PC-9 (cell line): Measurements from ENCODE around the gene SRP68. TPM values are rescaled to one million over a fixed set of nuclear protein-coding genes. Genes with fewer than 3 reads are reported as not detected.

Source experiments
- BruUV-seq: library from RNA; stranded (reverse); fragments of 400-500 nt; replicated peaks from 2 replicates; lab custom pipeline; 2021; lab: Mats Ljungman, UMichigan
- CTCF ChIA-PET: fragments of 300-600 bp; sonication (Branson Sonifier 250); formaldehyde crosslinking; loops from one replicate; lab custom pipeline; 2022; ENCODE audit warnings: antibody characterized with exemption; lab: Charles Lee
- POLR2A ChIA-PET: fragments of 300-600 bp; sonication (Branson Sonifier 250); formaldehyde crosslinking; loops from one replicate; lab custom pipeline; 2022; ENCODE audit warnings: antibody characterized with exemption; ENCODE audit not compliant: unreplicated experiment; lab: Charles Lee
- DNase-seq, 2 experiments: peaks; one replicate each; pipeline versions ENCODE4 v3.0.0 to v3.0.0-alpha.2; 2015 to 2022; ENCODE audit warnings: mixed read lengths in 1 of 2
- H2AFZ ChIP-seq: fragments of 200-600 bp; sonication (generic); 2 replicates; pipeline ENCODE4 v1.8.1; 2017; ENCODE audit warnings: antibody characterized with exemption
- H3F3A ChIP-seq: fragments of 200-600 bp; sonication (generic); 2 replicates; pipeline ENCODE4 v1.8.1; 2017; ENCODE audit warnings: antibody characterized with exemption, mild to moderate bottlenecking, low read depth; ENCODE audit not compliant: insufficient read depth
- H3K27ac ChIP-seq: fragments of 200-600 bp; sonication (generic); 2 replicates; pipeline ENCODE4 v1.6.1; 2016; ENCODE audit warnings: mixed run types
- H3K27me3 ChIP-seq: fragments of 200-600 bp; sonication (generic); 2 replicates; pipeline ENCODE4 v1.6.1; 2016; ENCODE audit warnings: low read depth, mixed run types; ENCODE audit not compliant: insufficient read depth
- H3K36me3 ChIP-seq: fragments of 200-600 bp; sonication (generic); 2 replicates; pipeline ENCODE4 v1.6.1; 2016; ENCODE audit warnings: low read depth, mixed run types
- H3K4me1 ChIP-seq: fragments of 200-600 bp; sonication (generic); replicated peaks from 2 replicates; pipeline ENCODE4 v1.6.1; 2016; ENCODE audit warnings: mixed run types; ENCODE audit not compliant: insufficient read depth
- H3K4me2 ChIP-seq: fragments of 200-600 bp; sonication (generic); 2 replicates; pipeline ENCODE4 v1.6.1; 2017; ENCODE audit warnings: mixed run types
- H3K4me3 ChIP-seq: fragments of 200-600 bp; sonication (generic); 2 replicates; pipeline ENCODE4 v1.6.1; 2016; ENCODE audit warnings: mixed run types
- H3K79me2 ChIP-seq: fragments of 200-600 bp; sonication (generic); 2 replicates; pipeline ENCODE4 v1.6.1; 2017; ENCODE audit warnings: low read depth, mixed run types
- H3K9me2 ChIP-seq: fragments of 200-600 bp; sonication (generic); 2 replicates; pipeline ENCODE4 v1.8.1; 2017; ENCODE audit warnings: mild to moderate bottlenecking; ENCODE audit not compliant: insufficient read depth
- H3K9me3 ChIP-seq: fragments of 200-600 bp; sonication (generic); 2 replicates; pipeline ENCODE4 v1.8.1; 2016; ENCODE audit warnings: low read depth; ENCODE audit not compliant: insufficient read depth
- H4K20me1 ChIP-seq: fragments of 200-600 bp; sonication (generic); 2 replicates; pipeline ENCODE4 v1.8.1; 2017; ENCODE audit not compliant: insufficient read depth
- CTCF ChIP-seq: fragments of 200-600 bp; sonication (generic); conservative IDR thresholded peaks from 2 replicates; pipeline ENCODE4 v1.6.1; 2017; ENCODE audit warnings: mixed run types, antibody characterized with exemption, mild to moderate bottlenecking, moderate library complexity
- EZH2 ChIP-seq: fragments of 200-600 bp; sonication (generic); IDR thresholded peaks from 2 replicates; pipeline ENCODE4 v1.8.0; 2017; ENCODE audit warnings: antibody characterized with exemption, low read depth
- intact Hi-C: fragments of 100-400 bp; cut with micrococcal nuclease; formaldehyde crosslinking; loops from one replicate; pipeline ENCODE4 v1.10.0; 2022; ENCODE audit not compliant: unreplicated experiment
- total RNA-seq: library from RNA; stranded (reverse); gene quantifications from 2 replicates; pipeline ENCODE4 v1.2.3, GENCODE V29; 2021

SRP68 gene
- total RNA-seq, 1 experiment from 2014 or later = 91.7 TPM

DNA sequence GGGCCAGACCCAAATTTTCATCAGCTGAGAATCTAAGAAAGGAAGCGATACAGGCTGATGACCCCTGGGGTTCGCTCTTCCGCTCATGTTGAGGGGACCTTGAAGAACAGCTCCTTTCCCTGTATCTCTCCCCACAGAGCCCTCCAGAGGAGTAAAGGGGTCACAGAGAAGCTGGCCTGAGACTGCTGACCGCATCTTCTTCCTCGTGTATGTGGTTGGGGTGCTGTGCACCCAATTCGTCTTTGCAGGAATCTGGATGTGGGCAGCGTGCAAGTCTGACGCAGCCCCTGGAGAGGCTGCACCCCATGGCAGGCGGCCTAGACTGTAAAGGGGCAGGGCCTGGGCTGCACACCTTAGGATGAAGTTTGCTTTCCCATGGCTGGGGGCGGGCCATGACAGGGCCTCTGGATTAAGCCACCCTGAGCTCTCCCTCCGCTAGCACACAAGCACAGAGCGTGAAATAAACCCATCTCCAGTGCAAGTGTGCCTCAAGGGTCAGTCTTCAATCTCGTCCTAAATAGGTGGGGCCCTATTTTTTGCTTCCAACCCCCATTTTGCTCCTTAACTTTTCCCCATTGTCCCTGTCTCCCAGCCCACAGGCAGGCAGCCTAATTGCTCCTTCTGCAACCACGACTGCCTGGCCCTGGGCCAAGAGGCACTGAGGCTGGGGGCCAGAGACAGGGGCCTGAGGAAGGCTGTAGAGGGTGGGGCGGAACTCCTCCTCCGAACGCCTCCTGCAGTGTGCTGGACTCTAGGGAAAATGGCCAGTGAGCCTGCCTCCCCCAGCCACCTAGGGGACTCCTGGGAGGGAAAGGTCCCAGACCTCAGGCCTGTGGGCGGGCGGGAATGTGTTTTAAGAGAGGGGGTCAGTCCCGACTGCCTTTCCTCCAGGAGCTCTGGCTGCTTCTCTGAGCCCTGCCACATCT lies 10.3 kb upstream of the SRP68 start:
- no peak overlapping the region for H3K27ac ChIP-seq
- no peaks in the 10 kb centered on the region for H3K4me1 ChIP-seq
- H2AFZ ChIP-seq = no peak overlapping the region
- H3K79me2 ChIP-seq = no peaks in the 10 kb centered on the region
- no peaks in the 10 kb centered on the region for H3K9me3 ChIP-seq
- no peaks in the 10 kb centered on the region for H3K27me3 ChIP-seq
- H3K4me3 ChIP-seq = no peak overlapping the region
- no peak for TF ChIP-seq CTCF
- TF ChIP-seq EZH2 = no peak
- CTCF ChIA-PET = interaction anchor here (0.5 kb wide), 1 partner anchor 14 kb away, joined by 6 read pairs; no protein-coding TSS in a partner anchor
- intact Hi-C loops = no loop called here
- no peak overlapping the region for H3K4me2 ChIP-seq
- no peaks in the 10 kb centered on the region for H3K36me3 ChIP-seq
- no peak for DNase-seq
- H3F3A ChIP-seq = no peaks in the 10 kb centered on the region
- no peaks in the 10 kb centered on the region for H3K9me2 ChIP-seq
- POLR2A ChIA-PET = interaction anchor here (0.5 kb wide), 1 partner anchor 15 kb away, joined by 5 read pairs; no protein-coding TSS in a partner anchor
- H4K20me1 ChIP-seq = no peaks in the 10 kb centered on the region
- BruUV-seq = no TSS peak

DNA sequence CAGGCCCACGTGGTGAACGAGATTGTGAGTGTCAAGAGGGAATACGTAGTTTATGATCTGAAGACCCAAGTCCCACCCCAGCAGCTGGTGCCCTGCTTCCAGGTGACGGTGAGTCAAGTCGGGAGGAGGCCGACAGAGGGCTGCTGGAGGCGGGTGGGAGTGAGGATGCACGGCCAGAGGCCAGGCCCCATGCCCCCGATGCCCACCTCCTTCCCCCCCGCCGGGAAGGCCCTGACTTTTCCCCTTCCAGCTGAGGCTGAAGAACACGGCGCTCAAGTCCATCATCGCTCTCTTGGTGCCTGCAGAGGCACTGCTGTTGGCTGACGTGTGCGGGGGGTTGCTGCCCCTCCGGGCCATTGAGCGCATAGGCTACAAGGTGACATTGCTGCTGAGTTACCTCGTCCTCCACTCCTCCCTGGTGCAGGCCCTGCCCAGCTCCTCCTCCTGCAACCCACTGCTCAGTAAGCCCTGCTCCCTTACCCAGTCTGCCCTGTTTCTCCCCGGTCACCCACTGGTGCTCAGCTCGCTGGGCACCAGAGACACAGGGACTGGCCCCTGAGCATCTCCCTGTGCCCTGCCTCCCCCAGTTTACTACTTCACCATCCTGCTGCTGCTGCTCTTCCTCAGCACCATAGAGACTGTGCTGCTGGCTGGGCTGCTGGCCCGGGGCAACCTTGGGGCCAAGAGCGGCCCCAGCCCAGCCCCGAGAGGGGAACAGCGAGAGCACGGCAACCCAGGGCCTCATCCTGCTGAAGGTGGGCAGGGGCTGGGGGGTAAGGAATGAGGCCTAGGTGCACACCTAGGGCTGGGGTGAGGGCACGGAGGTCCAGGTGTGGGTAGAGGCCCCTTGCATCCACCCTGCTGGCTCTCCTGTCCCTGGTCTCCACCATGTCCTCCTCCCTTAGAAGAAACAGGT lies 9.2 kb upstream of the SRP68 start:
- no peaks in the 10 kb centered on the region for H3K27me3 ChIP-seq
- intact Hi-C loops = no loop called here
- no peak overlapping the region for H3K4me3 ChIP-seq
- ChIA-PET POLR2A (no interaction called here), CTCF (interaction anchor here (0.7 kb wide), 1 partner anchor 289 kb away, joined by 3 read pairs; no protein-coding TSS in a partner anchor)
- H3K36me3 ChIP-seq = no peaks in the 10 kb centered on the region
- no peaks in the 10 kb centered on the region for H3K9me2 ChIP-seq
- H3K4me2 ChIP-seq = no peak overlapping the region
- no peak for DNase-seq
- H4K20me1 ChIP-seq = no peaks in the 10 kb centered on the region
- H3K9me3 ChIP-seq = no peaks in the 10 kb centered on the region
- H3K27ac ChIP-seq = no peak overlapping the region
- BruUV-seq = no TSS peak
- H3K4me1 ChIP-seq = no peaks in the 10 kb centered on the region
- H3K79me2 ChIP-seq = no peaks in the 10 kb centered on the region
- H2AFZ ChIP-seq = no peak overlapping the region
- no peak for TF ChIP-seq CTCF
- no peak for TF ChIP-seq EZH2
- H3F3A ChIP-seq = no peaks in the 10 kb centered on the region

DNA sequence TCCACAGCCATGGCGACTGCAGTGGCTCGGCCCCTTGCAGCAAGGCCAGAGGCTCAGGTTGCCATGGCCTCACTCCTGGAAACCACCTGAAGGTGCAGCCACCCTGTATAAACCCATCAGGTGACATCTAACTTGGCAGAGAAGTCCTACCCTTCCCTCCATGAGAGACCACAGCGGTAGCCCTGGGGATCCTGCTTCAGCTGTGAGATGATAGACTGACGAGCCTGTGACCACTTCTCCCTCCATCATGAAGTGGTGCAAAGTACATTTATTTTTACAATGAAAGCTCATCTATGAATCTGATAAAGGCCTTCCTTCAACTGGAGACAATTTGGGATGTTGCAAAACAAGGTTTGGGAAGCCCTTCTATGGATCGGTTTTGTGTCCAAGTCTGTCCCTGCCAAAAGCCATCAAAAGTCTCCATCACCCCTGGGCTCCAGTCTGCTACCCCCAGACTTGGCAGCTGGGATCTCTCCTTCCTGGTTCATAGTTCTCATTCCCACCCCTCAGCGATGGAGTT lies 8.5 kb upstream of the SRP68 start:
- BruUV-seq = no TSS peak
- Histone ChIP-seq H3K4me1 (no peaks in the 10 kb centered on the region), H2AFZ (no peak overlapping the region), H3K27me3 (no peaks in the 10 kb centered on the region), H3K79me2 (no peaks in the 10 kb centered on the region), H3K9me3 (no peaks in the 10 kb centered on the region), H3K27ac (no peak overlapping the region), H3K4me2 (no peak overlapping the region), H3K9me2 (no peaks in the 10 kb centered on the region), H4K20me1 (no peaks in the 10 kb centered on the region), H3K36me3 (no peaks in the 10 kb centered on the region), H3K4me3 (no peak overlapping the region), H3F3A (no peaks in the 10 kb centered on the region)
- ChIA-PET CTCF (interaction anchor here (0.7 kb wide), 1 partner anchor 289 kb away, joined by 3 read pairs; no protein-coding TSS in a partner anchor), POLR2A (no interaction called here)
- no peak for DNase-seq
- intact Hi-C loops = no loop called here
- TF ChIP-seq EZH2 = no peak
- no peak for TF ChIP-seq CTCF
